H1 (cell line): ENCODE results near the gene AK8. TPM values are rescaled to one million over a fixed set of nuclear protein-coding genes. Genes with fewer than 3 reads are reported as not detected.

Source experiments
- CTCF ChIA-PET: fragments of 300-600 bp; sonication (Branson Sonifier 250); formaldehyde crosslinking; loops from one replicate; lab custom pipeline; 2021; ENCODE audit not compliant: partially characterized antibody; lab: Charles Lee
- POLR2A ChIA-PET: fragments of 300-600 bp; sonication (Branson Sonifier 250); formaldehyde crosslinking; loops from one replicate; lab custom pipeline; 2021; ENCODE audit warnings: inconsistent platforms; ENCODE audit not compliant: partially characterized antibody; lab: Charles Lee
- DNase-seq, 2 experiments: peaks; one replicate each; pipeline versions ENCODE4 v3.0.0 to v3.0.0-alpha.2; 2010 to 2022; ENCODE audit warnings: low spot score in 2 of 2, low read depth in 1 of 2, mixed read lengths in 1 of 2
- FAIRE-seq: peaks from 2 replicates; lab custom pipeline; 2011; peaks lifted over from hg19 to GRCh38; lab: Jason Lieb, UNC
- H2AFZ ChIP-seq: 2 replicates; pipeline ENCODE4 v1.8.1; 2012; ENCODE audit warnings: low read length, inconsistent platforms
- H2AK5ac ChIP-seq: 2 replicates; pipeline ENCODE4 v1.6.1; 2013; ENCODE audit warnings: low read depth, low read length
- H2BK120ac ChIP-seq: replicated peaks from 2 replicates; pipeline ENCODE3; 2013; ENCODE audit warnings: low read depth, low read length, inconsistent platforms
- H2BK12ac ChIP-seq: 2 replicates; pipeline ENCODE4 v1.6.1; 2013; ENCODE audit warnings: low read depth, low read length
- H2BK15ac ChIP-seq: 2 replicates; pipeline ENCODE4 v1.6.1; 2013; ENCODE audit warnings: low read length
- H2BK20ac ChIP-seq: 2 replicates; pipeline ENCODE4 v1.6.1; 2013; ENCODE audit warnings: low read length
- H2BK5ac ChIP-seq: 2 replicates; pipeline ENCODE4 v1.6.1; 2013; ENCODE audit warnings: low read depth, low read length
- H3K14ac ChIP-seq: 2 replicates; pipeline ENCODE4 v1.6.1; 2013; ENCODE audit warnings: inconsistent platforms; ENCODE audit not compliant: insufficient read length
- H3K18ac ChIP-seq: 2 replicates; pipeline ENCODE4 v1.6.1; 2013; ENCODE audit warnings: low read length; ENCODE audit errors: extremely low read depth
- H3K23ac ChIP-seq: 2 replicates; pipeline ENCODE4 v1.6.1; 2013; ENCODE audit warnings: inconsistent platforms; ENCODE audit not compliant: insufficient read length
- H3K23me2 ChIP-seq: 2 replicates; pipeline ENCODE4 v1.6.1; 2013; ENCODE audit warnings: low read depth, low read length
- H3K27ac ChIP-seq: 2 replicates; pipeline ENCODE4 v1.6.1; 2011; ENCODE audit warnings: low read depth, low read length, inconsistent platforms
- H3K27me3 ChIP-seq, 4 experiments: replicated peaks in 1 of 4; 1 replicate in 1 of 4; 2 replicates in 3 of 4; pipeline versions ENCODE4 v1.6.1 to v1.8.1; 2011 to 2013; ENCODE audit warnings: low read length in 3 of 4, mild to moderate bottlenecking in 3 of 4, inconsistent platforms in 2 of 4, mixed read lengths in 2 of 4, moderate library complexity in 1 of 4; ENCODE audit not compliant: control insufficient read depth in 3 of 4, insufficient read depth in 3 of 4; ENCODE audit errors: extremely low read depth in 1 of 4
- H3K36me3 ChIP-seq, 4 experiments: 2 replicates each; pipeline versions ENCODE4 v1.6.1 to v1.8.1; 2011 to 2013; ENCODE audit warnings: mild to moderate bottlenecking in 4 of 4, low read length in 3 of 4, moderate library complexity in 2 of 4, control low read depth in 1 of 4, inconsistent platforms in 1 of 4; ENCODE audit not compliant: insufficient read depth in 4 of 4, control insufficient read depth in 2 of 4
- H3K4ac ChIP-seq: replicated peaks from 2 replicates; pipeline ENCODE3; 2013; ENCODE audit warnings: low read length, low read depth, mixed read lengths, inconsistent platforms; ENCODE audit not compliant: insufficient read length
- H3K4me1 ChIP-seq, 4 experiments: replicated peaks in 1 of 4; 1 replicate in 1 of 4; 2 replicates in 3 of 4; pipeline versions ENCODE4 v1.6.1 to v1.8.1; 2011 to 2013; ENCODE audit warnings: low read length in 3 of 4, inconsistent platforms in 2 of 4, mixed read lengths in 1 of 4; ENCODE audit not compliant: insufficient read depth in 4 of 4, control insufficient read depth in 3 of 4
- H3K4me2 ChIP-seq, 2 experiments: 2 replicates each; pipeline versions ENCODE4 v1.6.1 to v1.8.1; 2011 to 2013; ENCODE audit warnings: low read depth in 2 of 2, low read length in 2 of 2, control low read depth in 1 of 2, inconsistent platforms in 1 of 2, mild to moderate bottlenecking in 1 of 2; ENCODE audit not compliant: insufficient read depth in 1 of 2
- H3K4me3 ChIP-seq, 4 experiments: fragments of 200-600, 300-600 bp in 1 of 4; sonication (generic), shearing (Covaris generic), sonication (Bioruptor Twin) in 1 of 4; 2 replicates each; pipeline versions ENCODE4 v1.5.1 to v1.8.1; 2011 to 2016; ENCODE audit warnings: low read length in 4 of 4, low read depth in 3 of 4, control low read depth in 2 of 4, inconsistent platforms in 2 of 4, mild to moderate bottlenecking in 2 of 4, mixed read lengths in 1 of 4, moderate library complexity in 1 of 4; ENCODE audit not compliant: insufficient read depth in 2 of 4; ENCODE audit errors: extremely low read depth in 1 of 4
- H3K56ac ChIP-seq: replicated peaks from 2 replicates; pipeline ENCODE3; 2013; ENCODE audit warnings: low read depth, mild to moderate bottlenecking, mixed read lengths, low read length, inconsistent platforms; ENCODE audit not compliant: insufficient read length
- H3K79me1 ChIP-seq: 2 replicates; pipeline ENCODE4 v1.6.1; 2013; ENCODE audit warnings: low read depth, low read length, control low read depth
- H3K79me2 ChIP-seq, 2 experiments: 2 replicates each; pipeline versions ENCODE4 v1.6.1 to v1.8.1; 2012 to 2013; ENCODE audit warnings: low read length in 2 of 2, mild to moderate bottlenecking in 2 of 2, inconsistent platforms in 1 of 2; ENCODE audit not compliant: insufficient read depth in 2 of 2, control insufficient read depth in 1 of 2
- H3K9ac ChIP-seq, 4 experiments: replicated peaks in 1 of 4; 1 replicate in 1 of 4; 2 replicates in 3 of 4; pipeline versions ENCODE4 v1.6.1 to v1.8.1; 2011 to 2013; ENCODE audit warnings: low read depth in 3 of 4, low read length in 3 of 4, control low read depth in 2 of 4, mild to moderate bottlenecking in 2 of 4, moderate library complexity in 2 of 4, inconsistent platforms in 1 of 4; ENCODE audit errors: extremely low read depth in 1 of 4
- H3K9me3 ChIP-seq, 2 experiments: 2 replicates each; pipeline versions ENCODE4 v1.6.1 to v1.8.1; 2012 to 2013; ENCODE audit warnings: mild to moderate bottlenecking in 2 of 2, moderate library complexity in 2 of 2, control low read depth in 1 of 2, inconsistent platforms in 1 of 2, low read depth in 1 of 2, low read length in 1 of 2, mixed read lengths in 1 of 2; ENCODE audit not compliant: insufficient read depth in 2 of 2
- H4K20me1 ChIP-seq, 2 experiments: replicated peaks in 1 of 2; 2 replicates each; pipeline versions ENCODE3 to v1.8.1; 2011 to 2013; ENCODE audit warnings: inconsistent platforms in 2 of 2, low read length in 2 of 2, mild to moderate bottlenecking in 1 of 2; ENCODE audit not compliant: insufficient read depth in 2 of 2, control insufficient read depth in 1 of 2
- H4K5ac ChIP-seq: 2 replicates; pipeline ENCODE4 v1.6.1; 2013; ENCODE audit warnings: low read length, low read depth, mixed read lengths, inconsistent platforms; ENCODE audit not compliant: insufficient read length
- H4K8ac ChIP-seq: 2 replicates; pipeline ENCODE4 v1.8.0; 2013; ENCODE audit warnings: mild to moderate bottlenecking, moderate library complexity, low read length, inconsistent platforms; ENCODE audit not compliant: insufficient read depth; ENCODE audit errors: extremely low read depth
- H4K91ac ChIP-seq: replicated peaks from 2 replicates; pipeline ENCODE3; 2013; ENCODE audit warnings: low read length, mixed read lengths, inconsistent platforms; ENCODE audit not compliant: insufficient read length
- BCL11A ChIP-seq, 2 experiments: IDR thresholded peaks; one replicate each; pipeline ENCODE4 v1.6.1; 2011; ENCODE audit warnings: low read depth in 2 of 2, low read length in 2 of 2, mild to moderate bottlenecking in 2 of 2
- FOSL1 ChIP-seq: IDR thresholded peaks from 2 replicates; pipeline ENCODE4 v1.6.1; 2011; ENCODE audit warnings: mild to moderate bottlenecking, low read depth, low read length, moderate library complexity; ENCODE audit not compliant: insufficient read depth
- SRF ChIP-seq: IDR thresholded peaks from 2 replicates; pipeline ENCODE4 v1.6.1; 2011; ENCODE audit warnings: mild to moderate bottlenecking, low read depth, low read length, moderate library complexity
- WGBS, 2 experiments: shearing (Covaris generic) in 1 of 2; methylation state at CpG; one replicate each; pipeline versions ENCODE4 v1.1.6 to v1.1.7; 2013 to 2015; ENCODE audit warnings: low lambda C conversion rate in 2 of 2, mixed read lengths in 2 of 2, inconsistent platforms in 1 of 2, low coverage in 1 of 2, missing lambda C conversion rate in 1 of 2; ENCODE audit not compliant: insufficient replicate concordance in 2 of 2, insufficient coverage in 1 of 2, insufficient read length in 1 of 2; ENCODE audit errors: extremely low coverage in 1 of 2, missing lambda C conversion rate in 1 of 2; 5-methylcytosine and 5-hydroxymethylcytosine counted together
- polyA plus RNA-seq, 7 experiments: library from polyadenylated mRNA; depleted of rRNA in 3 of 7; stranded (reverse) in 5 of 7; unstranded in 2 of 7; fragments of >200 nt in 5 of 7; fragments of 200-250 nt in 2 of 7; gene quantifications; 1 replicate in 5 of 7; 2 replicates in 1 of 7; 4 replicates in 1 of 7; pipeline versions ENCODE4 v1.2.1 to v1.2.3, GENCODE V29; 2011 to 2013; ENCODE audit warnings: missing spikeins in 2 of 7, mixed read lengths in 2 of 7
- total RNA-seq: library from RNA; stranded (reverse); fragmentation: NEBNext Ultra II Directional; extraction: Animal tissue kit (Norgen Biotek cat#: 25700); gene quantifications from 2 replicates; pipeline ENCODE4 v1.2.1, GENCODE V29; 2021

AK8 gene
- total and polyA plus RNA-seq, 2 of the 8 experiments (the other 6 are each of a cell fraction or from before 2014, with no cell fraction given): 0.35 to 0.48 TPM

GRCh38 chr9:132863096-132863495, 15.0 kb downstream of the AK8 start:
- H3K27ac ChIP-seq: no peak overlapping the region
- H3K56ac ChIP-seq: no peak overlapping the region
- WGBS, 2 experiments: 78% methylated on average over 12 of the region's 12 CpGs; no CpG with 5 or more reads in 1 of the 2 experiments
- H3K4me3 ChIP-seq: no peak overlapping the region
- H3K36me3 ChIP-seq: no peaks in the 10 kb centered on the region
- TF ChIP-seq BCL11A (IDR thresholded peaks at IDR 0.05; ENCODE audit: low read depth in 2 of 2, low read length in 2 of 2): no peak
- TF ChIP-seq FOSL1: no peak
- TF ChIP-seq SRF: no peak
- no peak overlapping the region for H2AFZ ChIP-seq
- H3K79me1 ChIP-seq: no peaks in the 10 kb centered on the region
- no peaks in the 10 kb centered on the region for H3K79me2 ChIP-seq
- no peak overlapping the region for H2BK5ac ChIP-seq
- no peaks in the 10 kb centered on the region; a peak in 2 of 7 replicates for H3K27me3 ChIP-seq
- no peak overlapping the region for H2BK15ac ChIP-seq
- H2BK12ac ChIP-seq: 0 out of 2 replicates have a peak overlapping the region, but pooled peaks have one; percentile 17
- H2BK20ac ChIP-seq: no peak overlapping the region
- no peak for DNase-seq
- H3K9ac ChIP-seq: no peak overlapping the region
- H3K4ac ChIP-seq: no peak overlapping the region
- ChIA-PET POLR2A (no interaction called here), CTCF (interaction anchor here (0.8 to 1.6 kb wide), 3 partner anchors 12 to 1026 kb away, joined by 3 to 4 read pairs (median 3); partner anchors contain the start of gene AK8)
- no peaks in the 10 kb centered on the region for H3K9me3 ChIP-seq
- no peak overlapping the region for H4K91ac ChIP-seq
- H3K4me2 ChIP-seq: no peak overlapping the region
- H3K4me1 ChIP-seq: peaks cover 0 to 7% (median 2%) of the 10 kb centered on the region in 4 experiments; a peak in 3 of 7 replicates
- no peak for FAIRE-seq
- H4K5ac ChIP-seq: no peak overlapping the region
- no peaks in the 10 kb centered on the region for H4K20me1 ChIP-seq
- no peak overlapping the region for H3K14ac ChIP-seq
- H2AK5ac ChIP-seq: no peak overlapping the region
- no peak overlapping the region for H4K8ac ChIP-seq
- no peak overlapping the region for H2BK120ac ChIP-seq
- H3K18ac ChIP-seq: no peak overlapping the region
- H3K23me2 ChIP-seq: no peaks in the 10 kb centered on the region
- H3K23ac ChIP-seq: no peak overlapping the region
